T-helper 1 cell treated with Interleukin-12 subunit alpha and Interleukin-12 subunit beta and Interleukin-4 antibody, amounts not matched to agents 30 μg/mL and 1 μg/mL, for 36 hours (primary cell): Measurements from ENCODE around the gene HIP1R.
"Not testable (repeated sequence)": the region's sequence is repeated elsewhere in the genome, so short reads cannot be mapped to it uniquely, and the experiment has no call there.

Experiments
- H3K27ac Mint-ChIP-seq: one replicate; pipeline ENCODE4 v1.8.0; 2021; ENCODE audit warnings: mild to moderate bottlenecking, mixed read lengths
- H3K27me3 Mint-ChIP-seq: one replicate; pipeline ENCODE4 v1.8.0; 2021; ENCODE audit warnings: low read depth, mixed read lengths
- H3K36me3 Mint-ChIP-seq: one replicate; pipeline ENCODE4 v1.8.0; 2021; ENCODE audit warnings: low read depth, mixed read lengths
- H3K4me1 Mint-ChIP-seq: one replicate; pipeline ENCODE4 v1.8.0; 2021; ENCODE audit warnings: low read depth, mixed read lengths
- H3K4me3 Mint-ChIP-seq: one replicate; pipeline ENCODE4 v1.8.0; 2021; ENCODE audit warnings: mild to moderate bottlenecking, moderate library complexity, mixed read lengths
- H3K9me3 Mint-ChIP-seq: one replicate; pipeline ENCODE4 v1.8.0; 2021; ENCODE audit warnings: mixed read lengths

The HIP1R gene

DNA sequence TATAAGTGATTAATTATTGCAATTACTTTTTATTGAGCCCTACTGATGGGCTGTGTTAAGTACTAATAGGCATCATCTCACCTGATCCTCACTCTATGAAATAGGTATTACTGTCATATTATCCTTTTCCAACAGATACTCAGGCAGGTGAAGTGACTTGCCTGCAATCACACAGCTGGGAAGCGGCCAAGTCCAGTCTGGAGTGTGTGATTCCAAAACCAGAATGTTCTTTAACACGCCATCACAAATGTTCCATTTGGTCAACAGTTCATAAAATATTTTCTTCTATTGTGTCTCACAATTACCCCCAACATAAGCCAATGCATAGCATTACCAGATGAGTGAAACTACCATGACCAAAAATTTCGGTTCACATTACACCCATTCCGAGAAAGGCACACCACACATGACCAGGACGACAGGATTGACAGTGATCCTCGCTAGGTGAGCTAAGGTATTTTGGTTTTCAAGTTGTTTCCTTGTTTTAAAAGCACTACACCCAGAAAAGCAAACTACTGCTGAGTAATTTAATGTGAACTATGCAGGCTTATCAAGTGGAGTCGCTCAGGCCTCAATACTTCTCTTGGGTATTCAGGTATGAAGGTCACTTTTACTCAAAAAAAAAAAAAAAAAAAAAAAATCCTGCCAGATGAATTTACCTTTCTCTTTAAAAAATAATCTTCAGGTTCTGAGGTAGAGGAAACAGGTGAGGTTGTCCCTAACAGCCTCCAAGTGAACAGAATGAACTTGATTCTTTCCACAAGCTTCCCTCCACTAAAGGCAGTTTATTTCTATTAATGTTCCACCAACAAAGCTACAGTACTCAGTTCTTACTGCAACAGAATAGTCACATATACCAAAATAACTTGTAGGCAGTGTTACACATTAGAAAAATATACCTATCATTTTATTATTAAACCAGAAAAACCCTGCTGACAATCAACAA is 58.2 kb downstream of the HIP1R start:
- Mint-ChIP-seq H3K27ac (no peak overlapping the region), H3K9me3 (peaks cover 4% of the 10 kb centered on the region), H3K27me3 (no peaks in the 10 kb centered on the region), H3K36me3 (peaks cover 24% of the 10 kb centered on the region), H3K4me1 (peaks cover 59% of the 10 kb centered on the region), H3K4me3 (peak overlapping the region; percentile 90)

- Mint-ChIP-seq H3K4me1 (peaks cover 61% of the 10 kb centered on the region), H3K9me3 (peaks cover 4% of the 10 kb centered on the region), H3K27me3 (no peaks in the 10 kb centered on the region), H3K36me3 (peaks cover 25% of the 10 kb centered on the region), H3K27ac (peak overlapping the region; percentile 95), H3K4me3 (peak overlapping the region; percentile 90)
Measured at GRCh38 chr12:122894193-122895121, 59.2 kb downstream of the HIP1R start.

- Mint-ChIP-seq H3K9me3 (peaks cover 4% of the 10 kb centered on the region), H3K27me3 (no peaks in the 10 kb centered on the region), H3K4me3 (peak overlapping the region; percentile 90), H3K36me3 (peaks cover 25% of the 10 kb centered on the region), H3K27ac (peak overlapping the region; percentile 95), H3K4me1 (peaks cover 66% of the 10 kb centered on the region)
Measured at GRCh38 chr12:122895320-122895703, 60.1 kb downstream of the HIP1R start.

DNA sequence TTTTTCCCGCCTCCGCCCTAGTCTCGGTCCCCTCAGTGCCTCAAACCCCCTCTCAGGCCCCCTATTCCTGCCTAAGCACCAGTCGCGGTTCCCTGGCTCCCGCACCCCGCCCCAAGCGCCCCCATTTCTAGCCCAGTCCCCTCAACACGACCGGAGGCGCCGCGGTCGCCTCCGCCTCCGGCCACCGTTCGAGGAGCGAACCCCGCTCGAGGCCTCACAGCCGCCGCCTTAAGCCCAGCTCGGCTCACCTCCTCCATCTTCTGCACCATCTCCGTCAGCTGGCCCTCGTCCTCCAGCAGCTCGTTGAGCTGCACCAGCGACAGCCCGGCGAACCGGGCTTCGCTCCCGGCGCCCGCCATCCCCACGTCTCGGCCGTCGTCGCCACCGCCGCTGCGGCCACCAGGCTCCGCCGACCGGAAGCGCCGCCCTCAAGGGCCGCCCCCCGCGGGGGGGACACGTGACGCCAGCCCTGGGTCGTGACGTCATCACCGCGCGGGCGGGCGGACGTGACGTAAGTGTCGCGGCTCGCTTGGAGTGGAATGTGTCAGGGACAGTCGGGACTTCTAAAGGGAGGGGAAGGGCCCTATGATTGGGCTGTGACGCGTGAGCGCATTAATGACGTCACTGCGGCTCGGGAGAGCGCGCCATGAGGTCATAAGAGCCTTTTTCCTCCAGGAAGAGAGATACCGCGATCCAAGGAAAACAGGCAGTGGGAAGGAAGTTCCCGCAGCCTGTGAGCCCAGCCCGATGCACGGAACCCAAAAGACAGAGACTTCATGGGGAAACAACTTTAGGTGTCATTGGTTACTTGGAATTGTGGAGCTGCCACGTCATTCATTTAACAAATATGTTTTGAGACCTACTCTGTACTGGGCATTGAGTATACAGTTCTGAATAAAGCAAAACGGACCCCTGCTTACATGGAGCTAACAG is 60.7 kb downstream of the HIP1R start, which contains the start of gene VPS37B:
TSS of gene VPS37B (minus strand) at position 421 of the 933 bp plus-strand sequence. CDS start at position 359, 62 bp downstream.
- Mint-ChIP-seq H3K36me3 (peaks cover 23% of the 10 kb centered on the region), H3K27me3 (no peaks in the 10 kb centered on the region), H3K27ac (peak within 1 kb of the TSS; percentile 95), H3K9me3 (peaks cover 4% of the 10 kb centered on the region), H3K4me3 (peak within 1 kb of the TSS; percentile 90), H3K4me1 (peaks cover 67% of the 10 kb centered on the region)

DNA sequence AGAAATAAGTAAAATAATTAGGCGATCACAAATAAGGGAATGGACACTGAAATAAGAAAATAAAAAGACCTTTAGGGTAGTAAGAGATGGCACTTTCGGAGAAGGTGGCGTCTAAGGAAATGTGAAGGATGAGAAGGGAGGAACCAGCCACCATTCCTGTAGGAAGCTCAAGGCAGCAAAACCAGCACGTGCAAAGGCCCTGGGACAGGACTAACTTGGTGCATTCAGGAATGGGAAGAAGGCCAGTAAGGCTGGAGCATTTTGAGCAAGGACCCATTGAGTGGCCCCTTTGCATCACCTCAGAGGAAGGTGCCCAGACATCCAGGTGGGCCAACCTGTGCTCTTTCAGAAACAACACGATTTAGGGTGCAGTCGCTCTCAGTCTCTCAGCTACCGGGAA is 61.4 kb downstream of the HIP1R start:
- peaks cover 23% of the 10 kb centered on the region for H3K36me3 Mint-ChIP-seq
- H3K4me3 Mint-ChIP-seq: peak overlapping the region; percentile 90
- H3K4me1 Mint-ChIP-seq: peaks cover 65% of the 10 kb centered on the region
- H3K9me3 Mint-ChIP-seq: peaks cover 4% of the 10 kb centered on the region
- peak overlapping the region; percentile 95 for H3K27ac Mint-ChIP-seq
- no peaks in the 10 kb centered on the region for H3K27me3 Mint-ChIP-seq

- Mint-ChIP-seq H3K4me3 (peak overlapping the region; percentile 34), H3K27ac (peak overlapping the region; percentile 78), H3K9me3 (peaks cover 4% of the 10 kb centered on the region), H3K4me1 (peaks cover 61% of the 10 kb centered on the region), H3K27me3 (peaks cover 14% of the 10 kb centered on the region), H3K36me3 (peaks cover 14% of the 10 kb centered on the region)
Measured at GRCh38 chr12:122899887-122900286, 64.6 kb downstream of the HIP1R start.

DNA sequence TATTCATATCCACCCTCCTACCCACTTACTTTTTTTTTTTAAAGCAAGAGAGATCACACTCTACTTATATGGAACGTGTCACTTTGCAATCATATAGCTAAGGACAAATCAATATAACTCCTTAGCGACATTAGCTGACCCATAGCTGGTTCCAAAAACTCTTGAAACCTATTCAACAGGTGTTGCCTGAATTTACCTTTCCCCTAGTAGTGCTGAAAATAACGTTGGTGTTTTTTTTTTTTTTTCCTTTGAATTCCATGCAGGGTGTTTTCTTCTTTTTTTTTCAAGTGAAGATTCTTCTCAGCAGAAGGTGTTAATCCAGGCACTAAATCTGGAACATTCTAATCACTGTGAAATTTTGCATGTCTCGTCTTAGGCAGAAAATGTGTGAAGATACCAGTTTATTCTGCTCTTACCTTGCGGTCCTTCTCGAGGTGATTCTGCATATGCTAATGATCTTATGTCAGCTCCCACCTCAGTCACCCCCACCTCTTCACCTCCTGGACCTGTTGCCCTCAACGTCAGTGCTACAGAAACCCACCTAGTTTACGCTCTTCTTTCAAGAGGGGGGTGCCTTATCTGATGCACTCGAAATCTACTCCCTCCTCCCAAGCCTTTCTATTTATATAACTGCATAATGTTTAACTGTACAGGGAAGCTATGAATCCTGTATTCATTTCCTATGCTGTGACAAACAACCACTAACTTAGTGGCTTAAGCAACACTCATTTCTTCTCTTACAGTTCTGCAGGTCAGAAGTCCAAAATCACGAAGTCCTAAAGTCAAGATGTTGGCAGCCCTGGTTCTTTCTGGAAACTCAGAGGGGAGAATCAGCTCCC is 67.8 kb downstream of the HIP1R start:
- Mint-ChIP-seq H3K36me3 (peaks cover 2% of the 10 kb centered on the region), H3K4me1 (peaks cover 45% of the 10 kb centered on the region), H3K27ac (peak overlapping the region; percentile 13), H3K9me3 (no peaks in the 10 kb centered on the region), H3K27me3 (peaks cover 14% of the 10 kb centered on the region), H3K4me3 (no peak overlapping the region)

- H3K9me3 Mint-ChIP-seq: no peaks in the 10 kb centered on the region
- peaks cover 39% of the 10 kb centered on the region for H3K4me1 Mint-ChIP-seq
- no peaks in the 10 kb centered on the region for H3K36me3 Mint-ChIP-seq
- peaks cover 14% of the 10 kb centered on the region for H3K27me3 Mint-ChIP-seq
- no peak overlapping the region for H3K27ac Mint-ChIP-seq
- no peak overlapping the region for H3K4me3 Mint-ChIP-seq
Measured at GRCh38 chr12:122903693-122904034, 68.4 kb downstream of the HIP1R start.

DNA sequence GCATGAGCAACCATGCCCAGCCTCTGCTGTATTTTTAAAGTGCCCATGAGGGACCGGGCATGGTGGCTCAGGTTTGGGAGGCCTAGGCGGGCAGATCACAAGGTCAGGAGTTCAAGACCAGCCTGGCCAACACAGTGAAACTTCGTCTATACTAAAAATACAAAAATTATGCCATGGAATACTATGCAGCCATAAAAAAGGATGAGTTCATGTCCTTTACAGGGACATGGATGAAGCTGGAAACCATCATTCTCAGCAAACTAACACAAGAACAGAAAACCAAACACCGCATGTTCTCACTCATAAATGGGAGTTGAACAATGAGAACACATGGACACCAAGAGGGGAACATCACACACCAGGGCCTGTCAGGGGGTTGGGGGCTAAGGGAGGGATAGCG is 70.0 kb downstream of the HIP1R start:
- peaks cover 25% of the 10 kb centered on the region for H3K4me1 Mint-ChIP-seq
- not testable (repeated sequence) for H3K4me3 Mint-ChIP-seq, H3K27ac Mint-ChIP-seq

DNA sequence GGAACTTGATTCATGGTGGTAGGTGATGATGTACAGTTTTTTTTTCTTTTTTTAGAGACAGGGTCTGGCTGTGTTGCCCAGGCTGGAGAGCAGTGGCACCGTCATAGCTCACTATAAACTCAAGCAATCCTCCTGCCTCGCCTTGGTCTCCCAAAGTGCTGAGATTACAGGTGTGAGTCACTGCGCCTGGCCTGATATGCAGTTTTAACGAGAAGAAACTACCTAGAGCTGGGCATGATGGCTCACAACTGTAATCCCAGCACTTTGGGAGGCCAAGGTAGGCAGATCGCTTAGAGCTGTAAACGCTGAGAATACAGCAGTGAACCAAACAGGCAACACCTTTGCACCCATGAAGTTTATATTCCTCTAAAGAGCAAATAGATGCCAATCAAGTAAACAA is 73.7 kb downstream of the HIP1R start:
- Mint-ChIP-seq H3K4me3 (no peak overlapping the region), H3K9me3 (no peaks in the 10 kb centered on the region), H3K27me3 (peaks cover 18% of the 10 kb centered on the region), H3K27ac (no peak overlapping the region), H3K4me1 (peaks cover under 1% of the 10 kb centered on the region), H3K36me3 (no peaks in the 10 kb centered on the region)

More for the DNA sequence above, 70.0 kb downstream of the HIP1R start:
- not testable (repeated sequence) for H3K9me3 Mint-ChIP-seq, H3K36me3 Mint-ChIP-seq
- peaks cover 25% of the 10 kb centered on the region for H3K27me3 Mint-ChIP-seq

GRCh38 chr12:122909442-122910288 is 74.4 kb downstream of the HIP1R start:
- Mint-ChIP-seq H3K36me3 (no peaks in the 10 kb centered on the region), H3K27ac (no peak overlapping the region)

More at GRCh38 chr12:122909442-122910288, 74.4 kb downstream of the HIP1R start:
- no peaks in the 10 kb centered on the region for H3K4me1 Mint-ChIP-seq
- H3K4me3 Mint-ChIP-seq: no peak overlapping the region
- no peaks in the 10 kb centered on the region for H3K9me3 Mint-ChIP-seq
- H3K27me3 Mint-ChIP-seq: peaks cover 17% of the 10 kb centered on the region
